Measurements from ENCODE around the gene EFNB3. TPM values are rescaled to one million over a fixed set of nuclear protein-coding genes. Genes with fewer than 3 reads are reported as not detected.

EFNB3 gene
- total and polyA plus RNA-seq, 2 of the 13 experiments (the other 11 are each of a cell fraction or from before 2014, with no cell fraction given): 0.07 to 0.25 TPM

DNA sequence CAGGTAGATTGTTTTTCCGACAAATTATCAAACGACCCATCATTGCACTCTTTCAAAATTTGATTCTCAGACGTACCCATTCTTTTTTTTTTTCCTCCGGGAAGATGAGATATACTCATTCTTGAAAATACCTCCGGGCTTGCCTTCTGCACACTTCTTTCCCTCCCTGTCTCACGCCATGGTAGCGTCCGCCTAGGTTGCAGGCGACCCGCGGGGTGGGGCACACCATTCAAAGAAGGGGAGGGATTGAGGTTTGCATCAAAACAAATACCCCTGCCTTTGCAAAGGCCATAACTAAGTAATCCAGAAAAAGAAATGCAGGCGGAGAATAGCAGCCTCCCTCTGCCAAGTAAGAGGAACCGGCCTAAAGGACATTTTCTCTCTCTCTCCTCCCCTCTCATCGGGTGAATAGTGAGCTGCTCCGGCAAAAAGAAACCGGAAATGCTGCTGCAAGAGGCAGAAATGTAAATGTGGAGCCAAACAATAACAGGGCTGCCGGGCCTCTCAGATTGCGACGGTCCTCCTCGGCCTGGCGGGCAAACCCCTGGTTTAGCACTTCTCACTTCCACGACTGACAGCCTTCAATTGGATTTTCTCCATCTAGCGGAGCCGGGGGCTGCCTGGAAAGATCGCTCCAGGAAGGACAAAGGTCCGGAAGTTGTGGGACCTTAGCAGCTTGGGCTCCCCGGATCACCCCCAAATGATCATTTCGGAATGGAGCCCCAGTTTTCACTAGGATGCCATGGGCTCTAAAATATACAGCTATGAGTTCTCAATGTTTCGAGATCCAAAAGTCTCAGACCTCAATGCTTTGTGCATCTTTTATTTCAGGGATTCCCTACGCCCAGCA is 18.6 kb upstream of the EFNB3 start (continued):
- TF ChIP-seq, protein P1, sequence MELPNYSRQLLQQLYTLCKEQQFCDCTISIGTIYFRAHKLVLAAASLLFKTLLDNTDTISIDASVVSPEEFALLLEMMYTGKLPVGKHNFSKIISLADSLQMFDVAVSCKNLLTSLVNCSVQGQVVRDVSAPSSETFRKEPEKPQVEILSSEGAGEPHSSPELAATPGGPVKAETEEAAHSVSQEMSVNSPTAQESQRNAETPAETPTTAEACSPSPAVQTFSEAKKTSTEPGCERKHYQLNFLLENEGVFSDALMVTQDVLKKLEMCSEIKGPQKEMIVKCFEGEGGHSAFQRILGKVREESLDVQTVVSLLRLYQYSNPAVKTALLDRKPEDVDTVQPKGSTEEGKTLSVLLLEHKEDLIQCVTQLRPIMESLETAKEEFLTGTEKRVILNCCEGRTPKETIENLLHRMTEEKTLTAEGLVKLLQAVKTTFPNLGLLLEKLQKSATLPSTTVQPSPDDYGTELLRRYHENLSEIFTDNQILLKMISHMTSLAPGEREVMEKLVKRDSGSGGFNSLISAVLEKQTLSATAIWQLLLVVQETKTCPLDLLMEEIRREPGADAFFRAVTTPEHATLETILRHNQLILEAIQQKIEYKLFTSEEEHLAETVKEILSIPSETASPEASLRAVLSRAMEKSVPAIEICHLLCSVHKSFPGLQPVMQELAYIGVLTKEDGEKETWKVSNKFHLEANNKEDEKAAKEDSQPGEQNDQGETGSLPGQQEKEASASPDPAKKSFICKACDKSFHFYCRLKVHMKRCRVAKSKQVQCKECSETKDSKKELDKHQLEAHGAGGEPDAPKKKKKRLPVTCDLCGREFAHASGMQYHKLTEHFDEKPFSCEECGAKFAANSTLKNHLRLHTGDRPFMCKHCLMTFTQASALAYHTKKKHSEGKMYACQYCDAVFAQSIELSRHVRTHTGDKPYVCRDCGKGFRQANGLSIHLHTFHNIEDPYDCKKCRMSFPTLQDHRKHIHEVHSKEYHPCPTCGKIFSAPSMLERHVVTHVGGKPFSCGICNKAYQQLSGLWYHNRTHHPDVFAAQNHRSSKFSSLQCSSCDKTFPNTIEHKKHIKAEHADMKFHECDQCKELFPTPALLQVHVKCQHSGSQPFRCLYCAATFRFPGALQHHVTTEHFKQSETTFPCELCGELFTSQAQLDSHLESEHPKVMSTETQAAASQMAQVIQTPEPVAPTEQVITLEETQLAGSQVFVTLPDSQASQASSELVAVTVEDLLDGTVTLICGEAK (IDR thresholded peaks at IDR 0.05): no peak
- TF ChIP-seq, protein P1 (CRISPR knock-in tag; IDR thresholded peaks at IDR 0.05): peak; percentile 37; the same call in 1 of the 2 replicates
- TF ChIP-seq FLYWCH1 (CRISPR knock-in tag; IDR thresholded peaks at IDR 0.05) (0 out of 2 replicates have a peak, but pooled peaks have one; percentile 28), SIN3A (IDR thresholded peaks at IDR 0.05; ENCODE audit: borderline replicate concordance, low read depth, low read length) (peak; percentile 69; the same call in 1 of the 2 replicates), ZNF441 (CRISPR knock-in tag; IDR thresholded peaks at IDR 0.05; ENCODE audit: borderline replicate concordance) (peak; percentile 67; the same call in 1 of the 2 replicates), MAFG (CRISPR knock-in tag; IDR thresholded peaks at IDR 0.05) (no peak), ZNF230 (CRISPR knock-in tag; IDR thresholded peaks at IDR 0.05) (peak; percentile 85; the same call in 1 of the 2 replicates), ERF (CRISPR knock-in tag; IDR thresholded peaks at IDR 0.05) (0 out of 2 replicates have a peak, but pooled peaks have one; percentile 5), ZNF143 (CRISPR knock-in tag; IDR thresholded peaks at IDR 0.05) (0 out of 2 replicates have a peak, but pooled peaks have one; percentile 20)
- TF ChIP-seq, protein P2, sequence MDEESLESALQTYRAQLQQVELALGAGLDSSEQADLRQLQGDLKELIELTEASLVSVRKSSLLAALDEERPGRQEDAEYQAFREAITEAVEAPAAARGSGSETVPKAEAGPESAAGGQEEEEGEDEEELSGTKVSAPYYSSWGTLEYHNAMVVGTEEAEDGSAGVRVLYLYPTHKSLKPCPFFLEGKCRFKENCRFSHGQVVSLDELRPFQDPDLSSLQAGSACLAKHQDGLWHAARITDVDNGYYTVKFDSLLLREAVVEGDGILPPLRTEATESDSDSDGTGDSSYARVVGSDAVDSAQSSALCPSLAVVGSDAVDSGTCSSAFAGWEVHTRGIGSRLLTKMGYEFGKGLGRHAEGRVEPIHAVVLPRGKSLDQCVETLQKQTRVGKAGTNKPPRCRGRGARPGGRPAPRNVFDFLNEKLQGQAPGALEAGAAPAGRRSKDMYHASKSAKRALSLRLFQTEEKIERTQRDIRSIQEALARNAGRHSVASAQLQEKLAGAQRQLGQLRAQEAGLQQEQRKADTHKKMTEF (CRISPR knock-in tag; IDR thresholded peaks at IDR 0.05): 0 out of 2 replicates have a peak, but pooled peaks have one; percentile 37

Measured in HepG2 (cell line).